Caco-2 (cell line): ENCODE results near the gene SGMS1. TPM values are rescaled to one million over a fixed set of nuclear protein-coding genes. Genes with fewer than 3 reads are reported as not detected.

Experiments used
- BruUV-seq: library from RNA; stranded (reverse); fragments of 400-500 nt; replicated peaks from 2 replicates; lab custom pipeline; 2021; lab: Mats Ljungman, UMichigan
- CTCF ChIA-PET: fragments of 300-600 bp; sonication (Branson Sonifier 250); formaldehyde crosslinking; loops from one replicate; lab custom pipeline; 2022; ENCODE audit warnings: antibody characterized with exemption; lab: Charles Lee
- POLR2A ChIA-PET: fragments of 300-600 bp; sonication (Branson Sonifier 250); formaldehyde crosslinking; loops from one replicate; lab custom pipeline; 2022; ENCODE audit warnings: antibody characterized with exemption; lab: Charles Lee
- DNase-seq, 2 experiments: peaks; one replicate each; pipeline versions ENCODE4 v3.0.0 to v3.0.0-alpha.2; 2020 to 2022
- H3K27me3 ChIP-seq: replicated peaks from 2 replicates; pipeline ENCODE4 v1.6.0; 2011; ENCODE audit warnings: low read length; ENCODE audit not compliant: control insufficient read depth, insufficient read depth
- H3K36me3 ChIP-seq: 2 replicates; pipeline ENCODE4 v1.5.1; 2011; ENCODE audit warnings: low read length; ENCODE audit not compliant: control insufficient read depth, insufficient read depth
- H3K4me1 ChIP-seq: fragments of 250-450 bp; sonication (Bioruptor Pico); 2 replicates; pipeline ENCODE4 v1.5.1; 2020; ENCODE audit warnings: mild to moderate bottlenecking
- H3K4me3 ChIP-seq: 2 replicates; pipeline ENCODE4 v1.5.1; 2011; ENCODE audit warnings: low read depth, mild to moderate bottlenecking, control low read depth, low read length
- H3K9me3 ChIP-seq: fragments of 250-450 bp; sonication (Bioruptor Pico); 2 replicates; pipeline ENCODE4 v1.5.1; 2020; ENCODE audit warnings: mild to moderate bottlenecking, moderate library complexity
- H3K27ac Mint-ChIP-seq: one replicate; pipeline ENCODE4 v1.8.0; 2022; ENCODE audit warnings: mixed read lengths; ENCODE audit not compliant: unreplicated experiment
- H3K27me3 Mint-ChIP-seq: one replicate; pipeline ENCODE4 v1.8.0; 2022; ENCODE audit warnings: mixed read lengths; ENCODE audit not compliant: insufficient read depth, unreplicated experiment
- H3K36me3 Mint-ChIP-seq: one replicate; pipeline ENCODE4 v1.8.0; 2022; ENCODE audit warnings: mild to moderate bottlenecking, mixed read lengths; ENCODE audit not compliant: insufficient read depth, unreplicated experiment
- H3K4me1 Mint-ChIP-seq: one replicate; pipeline ENCODE4 v1.8.0; 2022; ENCODE audit warnings: low read depth, mixed read lengths; ENCODE audit not compliant: unreplicated experiment
- H3K4me3 Mint-ChIP-seq: one replicate; pipeline ENCODE4 v1.8.0; 2022; ENCODE audit warnings: mild to moderate bottlenecking, moderate library complexity, mixed read lengths; ENCODE audit not compliant: unreplicated experiment
- H3K9me3 Mint-ChIP-seq: one replicate; pipeline ENCODE4 v1.8.0; 2022; ENCODE audit warnings: mixed read lengths; ENCODE audit not compliant: unreplicated experiment
- intact Hi-C: fragments of 100-400 bp; cut with micrococcal nuclease; formaldehyde crosslinking; loops from one replicate; pipeline ENCODE4 v1.10.0; 2022; ENCODE audit not compliant: unreplicated experiment
- total RNA-seq: library from RNA; stranded (reverse); gene quantifications from 2 replicates; pipeline ENCODE4 v1.2.3, GENCODE V29; 2022
- TF ChIP-seq, protein P1 (sequence below), 2 experiments: fragments of 200-600 bp in 1 of 2; IDR thresholded peaks; 1 replicate in 1 of 2; 2 replicates in 1 of 2; pipeline versions ENCODE4 v1.5.1 to v1.8.0; 2011 to 2022; ENCODE audit warnings: antibody characterized with exemption in 1 of 2, control low read depth in 1 of 2, inconsistent platforms in 1 of 2, low read depth in 1 of 2, low read length in 1 of 2, mild to moderate bottlenecking in 1 of 2, moderate library complexity in 1 of 2; ENCODE audit not compliant: insufficient read depth in 1 of 2, severe bottlenecking in 1 of 2, unreplicated experiment in 1 of 2

Gene SGMS1
- total RNA-seq, 1 experiment from 2014 or later = 30.5 TPM

GRCh38 chr10:50347394-50347802, 276.4 kb downstream of the SGMS1 start:
- Histone ChIP-seq H3K9me3 (0 out of 2 replicates have a peak, but pooled peaks cover 12% of the 10 kb centered on the region), H3K4me1 (no peaks in the 10 kb centered on the region), H3K36me3 (no peaks in the 10 kb centered on the region; the same call in 1 of the 2 replicates), H3K4me3 (no peak overlapping the region), H3K27me3 (no peaks in the 10 kb centered on the region)
- intact Hi-C loops = no loop called here
- CTCF ChIA-PET = no interaction called here
- Mint-ChIP-seq H3K9me3 (peaks cover 18% of the 10 kb centered on the region), H3K27me3 (no peaks in the 10 kb centered on the region), H3K4me3 (no peak overlapping the region), H3K4me1 (no peaks in the 10 kb centered on the region), H3K36me3 (peaks cover 8% of the 10 kb centered on the region), H3K27ac (no peak overlapping the region)
- TF ChIP-seq, protein P1, sequence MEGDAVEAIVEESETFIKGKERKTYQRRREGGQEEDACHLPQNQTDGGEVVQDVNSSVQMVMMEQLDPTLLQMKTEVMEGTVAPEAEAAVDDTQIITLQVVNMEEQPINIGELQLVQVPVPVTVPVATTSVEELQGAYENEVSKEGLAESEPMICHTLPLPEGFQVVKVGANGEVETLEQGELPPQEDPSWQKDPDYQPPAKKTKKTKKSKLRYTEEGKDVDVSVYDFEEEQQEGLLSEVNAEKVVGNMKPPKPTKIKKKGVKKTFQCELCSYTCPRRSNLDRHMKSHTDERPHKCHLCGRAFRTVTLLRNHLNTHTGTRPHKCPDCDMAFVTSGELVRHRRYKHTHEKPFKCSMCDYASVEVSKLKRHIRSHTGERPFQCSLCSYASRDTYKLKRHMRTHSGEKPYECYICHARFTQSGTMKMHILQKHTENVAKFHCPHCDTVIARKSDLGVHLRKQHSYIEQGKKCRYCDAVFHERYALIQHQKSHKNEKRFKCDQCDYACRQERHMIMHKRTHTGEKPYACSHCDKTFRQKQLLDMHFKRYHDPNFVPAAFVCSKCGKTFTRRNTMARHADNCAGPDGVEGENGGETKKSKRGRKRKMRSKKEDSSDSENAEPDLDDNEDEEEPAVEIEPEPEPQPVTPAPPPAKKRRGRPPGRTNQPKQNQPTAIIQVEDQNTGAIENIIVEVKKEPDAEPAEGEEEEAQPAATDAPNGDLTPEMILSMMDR (IDR thresholded peaks at IDR 0.05; ENCODE audit: insufficient read depth in 1 of 2, low read depth in 1 of 2, low read length in 1 of 2, severe bottlenecking in 1 of 2, unreplicated experiment in 1 of 2) = no peak
- BruUV-seq = no TSS peak
- POLR2A ChIA-PET = interaction anchor here (0.5 kb wide), 1 partner anchor 45 kb away, joined by 4 read pairs; no protein-coding TSS in a partner anchor
- no peak for DNase-seq

GRCh38 chr10:50346942-50347341, 276.8 kb downstream of the SGMS1 start:
- CTCF ChIA-PET = no interaction called here
- H3K4me3 Mint-ChIP-seq = no peak overlapping the region
- intact Hi-C loops = no loop called here
- Histone ChIP-seq H3K4me1 (no peaks in the 10 kb centered on the region), H3K4me3 (no peak overlapping the region), H3K9me3 (0 out of 2 replicates have a peak, but pooled peaks cover 12% of the 10 kb centered on the region), H3K36me3 (no peaks in the 10 kb centered on the region; the same call in 1 of the 2 replicates), H3K27me3 (no peaks in the 10 kb centered on the region)
- H3K36me3 Mint-ChIP-seq = peaks cover 8% of the 10 kb centered on the region
- TF ChIP-seq, protein P1 (IDR thresholded peaks at IDR 0.05; ENCODE audit: insufficient read depth in 1 of 2, low read depth in 1 of 2, low read length in 1 of 2, severe bottlenecking in 1 of 2, unreplicated experiment in 1 of 2) = no peak
- peaks cover 18% of the 10 kb centered on the region for H3K9me3 Mint-ChIP-seq
- POLR2A ChIA-PET = interaction anchor here (0.5 kb wide), 1 partner anchor 45 kb away, joined by 4 read pairs; no protein-coding TSS in a partner anchor
- H3K4me1 Mint-ChIP-seq = no peaks in the 10 kb centered on the region
- no peak overlapping the region for H3K27ac Mint-ChIP-seq
- no TSS peak for BruUV-seq
- no peak for DNase-seq
- no peaks in the 10 kb centered on the region for H3K27me3 Mint-ChIP-seq

DNA sequence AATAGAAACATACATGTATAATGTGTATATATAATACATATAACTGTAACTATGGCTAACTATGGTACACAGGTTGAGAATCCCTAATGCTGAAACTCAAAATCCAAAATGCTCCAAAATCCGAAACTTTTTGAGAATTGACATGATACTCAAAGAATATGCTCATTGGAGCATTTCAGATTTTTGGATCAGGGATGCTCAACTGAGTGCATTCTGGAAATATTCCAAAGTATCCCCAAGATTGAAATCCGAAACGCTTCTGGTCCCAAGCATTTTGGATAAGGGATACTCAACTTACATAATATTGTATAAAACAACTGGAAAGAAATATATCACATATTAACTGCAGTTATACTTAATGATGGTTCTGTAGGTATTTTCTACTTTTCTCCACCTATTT, 278.2 kb downstream of the SGMS1 start:
- Mint-ChIP-seq H3K4me1 (no peaks in the 10 kb centered on the region), H3K36me3 (peaks cover 8% of the 10 kb centered on the region), H3K9me3 (peaks cover 18% of the 10 kb centered on the region), H3K27me3 (no peaks in the 10 kb centered on the region), H3K27ac (no peak overlapping the region), H3K4me3 (no peak overlapping the region)
- POLR2A ChIA-PET = no interaction called here
- no TSS peak for BruUV-seq
- 0 out of 2 replicates have a peak, but pooled peaks cover 12% of the 10 kb centered on the region for H3K9me3 ChIP-seq
- CTCF ChIA-PET = no interaction called here
- no peaks in the 10 kb centered on the region for H3K4me1 ChIP-seq
- no peaks in the 10 kb centered on the region for H3K27me3 ChIP-seq
- H3K4me3 ChIP-seq = no peak overlapping the region
- intact Hi-C loops = no loop called here
- H3K36me3 ChIP-seq = no peaks in the 10 kb centered on the region; the same call in 1 of the 2 replicates
- TF ChIP-seq, protein P1 (IDR thresholded peaks at IDR 0.05; ENCODE audit: insufficient read depth in 1 of 2, low read depth in 1 of 2, low read length in 1 of 2, severe bottlenecking in 1 of 2, unreplicated experiment in 1 of 2) = no peak
- no peak for DNase-seq
